Peyer's patch (tissue), 4 donors: ENCODE results near the gene ATP11C. TPM values are rescaled to one million over a fixed set of nuclear protein-coding genes. Genes with fewer than 3 reads are reported as not detected.
"Not testable (repeated sequence)": the region's sequence is repeated elsewhere in the genome, so short reads cannot be mapped to it uniquely, and the experiment has no call there.

ENCODE experiments used
- DNase-seq, 3 donors: peaks; one replicate each; pipeline ENCODE4 v3.0.0-alpha.2; 2017 to 2019
- H3K27ac ChIP-seq, 4 donors: fragments of 200-600 bp; sonication (generic); one replicate each; pipeline ENCODE4 v1.5.1; 2016 to 2019
- H3K27me3 ChIP-seq, 2 donors: fragments of 200-600 bp; sonication (generic); one replicate each; pipeline ENCODE4 v1.5.1; 2019
- H3K36me3 ChIP-seq, 3 donors: fragments of 200-600 bp; sonication (generic); one replicate each; pipeline ENCODE4 v1.5.1; 2016 to 2019
- H3K4me1 ChIP-seq, 4 donors: fragments of 200-600 bp; sonication (generic); one replicate each; pipeline ENCODE4 v1.5.1; 2016 to 2019
- H3K4me3 ChIP-seq, 4 donors: fragments of 200-600 bp; sonication (generic); 1 replicate in 3 of 4; 2 replicates in 1 of 4; pipeline ENCODE4 v1.5.1; 2016 to 2019; ENCODE audit warnings: mild to moderate bottlenecking in 1 of 4
- H3K9me3 ChIP-seq, 4 donors: fragments of 200-600 bp; sonication (generic); one replicate each; pipeline ENCODE4 v1.5.1; 2016 to 2019; ENCODE audit warnings: mild to moderate bottlenecking in 1 of 4
- CTCF ChIP-seq, 6 experiments: fragments of 450-650 bp in 4 of 6; fragments of 200-600 bp in 2 of 6; sonication (generic) in 1 of 6; IDR thresholded peaks; one replicate each; pipeline ENCODE4 v1.5.1; 2017 to 2019; ENCODE audit warnings: antibody characterized with exemption in 6 of 6, mild to moderate bottlenecking in 3 of 6, moderate library complexity in 1 of 6
- POLR2A ChIP-seq, 2 donors: fragments of 450-650 bp; IDR thresholded peaks; one replicate each; pipeline ENCODE4 v1.5.1; 2017; ENCODE audit warnings: antibody characterized with exemption in 2 of 2, mild to moderate bottlenecking in 2 of 2, moderate library complexity in 2 of 2
- total RNA-seq, 4 donors: library from RNA; depleted of rRNA; stranded (reverse); fragments of >200 nt; gene quantifications; one replicate each; pipeline ENCODE4 v1.1.0, GENCODE V29; 2016

Gene ATP11C
- total RNA-seq, 4 donors from 2014 or later: 8.9 to 46.2 (median 13.1) TPM

GRCh38 chrX:139851730-139852129, 81.1 kb downstream of the ATP11C start:
- Histone ChIP-seq H3K36me3 (no peaks in the 10 kb centered on the region), H3K27ac (no peak overlapping the region), H3K4me3 (no peak overlapping the region), H3K27me3 (no peaks in the 10 kb centered on the region), H3K4me1 (no peaks in the 10 kb centered on the region), H3K9me3 (no peaks in the 10 kb centered on the region)
- no peak for DNase-seq
- TF ChIP-seq CTCF (IDR thresholded peaks at IDR 0.05) (no peak), POLR2A (IDR thresholded peaks at IDR 0.05) (no peak)

- Histone ChIP-seq H3K36me3 (no peaks in the 10 kb centered on the region), H3K9me3 (no peaks in the 10 kb centered on the region), H3K4me3 (no peak overlapping the region), H3K27me3 (no peaks in the 10 kb centered on the region), H3K4me1 (no peaks in the 10 kb centered on the region), H3K27ac (no peak overlapping the region)
- DNase-seq: no peak
- TF ChIP-seq POLR2A (IDR thresholded peaks at IDR 0.05): no peak
- TF ChIP-seq CTCF (IDR thresholded peaks at IDR 0.05): no peak
Observed at GRCh38 chrX:139850968-139851367, 81.9 kb downstream of the ATP11C start.

- H3K4me3 ChIP-seq: no peak overlapping the region
- H3K27ac ChIP-seq: no peak overlapping the region
- H3K27me3 ChIP-seq: no peaks in the 10 kb centered on the region
- no peaks in the 10 kb centered on the region for H3K36me3 ChIP-seq
- no peak for TF ChIP-seq CTCF (IDR thresholded peaks at IDR 0.05)
- no peak for TF ChIP-seq POLR2A (IDR thresholded peaks at IDR 0.05)
- H3K4me1 ChIP-seq: no peaks in the 10 kb centered on the region
- H3K9me3 ChIP-seq: no peaks in the 10 kb centered on the region
- no peak for DNase-seq
Observed at GRCh38 chrX:139844884-139845283, 88.0 kb downstream of the ATP11C start.

GRCh38 chrX:139844163-139844562, 88.7 kb downstream of the ATP11C start:
- no peak overlapping the region for H3K4me3 ChIP-seq
- DNase-seq: no peak
- no peak overlapping the region for H3K27ac ChIP-seq
- TF ChIP-seq CTCF (IDR thresholded peaks at IDR 0.05): no peak
- no peak for TF ChIP-seq POLR2A (IDR thresholded peaks at IDR 0.05)
- no peaks in the 10 kb centered on the region for H3K4me1 ChIP-seq
- no peaks in the 10 kb centered on the region for H3K9me3 ChIP-seq
- no peaks in the 10 kb centered on the region for H3K27me3 ChIP-seq
- no peaks in the 10 kb centered on the region for H3K36me3 ChIP-seq

GRCh38 chrX:139842326-139843185, 90.3 kb downstream of the ATP11C start:
- H3K27ac ChIP-seq: no peak overlapping the region
- H3K9me3 ChIP-seq: no peaks in the 10 kb centered on the region
- no peak overlapping the region for H3K4me3 ChIP-seq
- H3K36me3 ChIP-seq: no peaks in the 10 kb centered on the region
- TF ChIP-seq CTCF (IDR thresholded peaks at IDR 0.05) (no peak), POLR2A (IDR thresholded peaks at IDR 0.05) (no peak)
- DNase-seq: no peak
- no peaks in the 10 kb centered on the region for H3K4me1 ChIP-seq
- no peaks in the 10 kb centered on the region for H3K27me3 ChIP-seq

- not testable (repeated sequence) for H3K27ac ChIP-seq, H3K4me1 ChIP-seq, DNase-seq, H3K36me3 ChIP-seq, H3K27me3 ChIP-seq, H3K9me3 ChIP-seq, H3K4me3 ChIP-seq
Observed at GRCh38 chrX:139836335-139836734, 96.5 kb downstream of the ATP11C start.
